Karpas-422 (cell line): ENCODE data around the gene KHDRBS2. TPM values are rescaled to one million over a fixed set of nuclear protein-coding genes. Genes with fewer than 3 reads are reported as not detected.
A peak's percentile ranks its signal among the peaks of the same experiment; 100 is the strongest.

Experiments used
- DNase-seq: peaks from one replicate; pipeline ENCODE4 v3.0.0-alpha.2; 2015
- H2AFZ ChIP-seq: fragments of 200-600 bp; sonication (generic); 2 replicates; pipeline ENCODE4 v1.6.1; 2014; ENCODE audit warnings: antibody characterized with exemption, low read length, mixed read lengths
- H3K27ac ChIP-seq: fragments of 200-600 bp; sonication (generic); 2 replicates; pipeline ENCODE4 v1.5.1; 2014; ENCODE audit warnings: mild to moderate bottlenecking, low read length, moderate library complexity
- H3K27me3 ChIP-seq: fragments of 200-600 bp; sonication (generic); 2 replicates; pipeline ENCODE4 v1.6.1; 2014; ENCODE audit warnings: low read length, mixed read lengths
- H3K36me3 ChIP-seq: fragments of 200-600 bp; sonication (generic); 2 replicates; pipeline ENCODE4 v1.6.1; 2014; ENCODE audit warnings: low read length, mixed read lengths; ENCODE audit not compliant: insufficient read depth
- H3K4me1 ChIP-seq: fragments of 200-600 bp; sonication (generic); 2 replicates; pipeline ENCODE4 v1.6.1; 2014; ENCODE audit warnings: mild to moderate bottlenecking, low read length, mixed read lengths
- H3K4me2 ChIP-seq: fragments of 200-600 bp; sonication (generic); 2 replicates; pipeline ENCODE4 v1.6.1; 2014; ENCODE audit warnings: low read length, low read depth, mild to moderate bottlenecking; ENCODE audit not compliant: poor library complexity, severe bottlenecking
- H3K4me3 ChIP-seq: fragments of 200-600 bp; sonication (generic); 2 replicates; pipeline ENCODE4 v1.5.1; 2014; ENCODE audit warnings: mild to moderate bottlenecking, antibody characterized with exemption, low read length, mixed read lengths
- H3K79me2 ChIP-seq: fragments of 200-600 bp; sonication (generic); 2 replicates; pipeline ENCODE4 v1.6.1; 2014; ENCODE audit warnings: mild to moderate bottlenecking, low read length, mixed read lengths
- H3K9ac ChIP-seq: fragments of 200-600 bp; sonication (generic); 2 replicates; pipeline ENCODE4 v1.6.0; 2014; ENCODE audit warnings: low read length
- H3K9me2 ChIP-seq: fragments of 200-600 bp; sonication (generic), shearing (Covaris generic); replicated peaks from 2 replicates; pipeline ENCODE4 v1.6.0; 2014; ENCODE audit warnings: mild to moderate bottlenecking, low read length, moderate library complexity; ENCODE audit not compliant: insufficient read depth
- H3K9me3 ChIP-seq: fragments of 300-700, 200-600 bp; sonication (generic); 2 replicates; pipeline ENCODE4 v1.6.1; 2014; ENCODE audit warnings: low read length, mixed read lengths
- H4K20me1 ChIP-seq: fragments of 200-600 bp; sonication (generic); 2 replicates; pipeline ENCODE4 v1.6.1; 2014; ENCODE audit warnings: mild to moderate bottlenecking, antibody characterized with exemption, low read length, low read depth; ENCODE audit not compliant: insufficient read depth
- total RNA-seq: library from RNA; depleted of rRNA; stranded (reverse); fragments of >200 nt; shearing (Covaris generic); gene quantifications from 2 replicates; pipeline ENCODE4 v1.2.3, GENCODE V29; 2014; ENCODE audit warnings: low replicate concordance

Gene KHDRBS2
- total RNA-seq, 1 experiment from 2014 or later = 40.1 TPM

- peaks cover 30% of the 10 kb centered on the region for H3K36me3 ChIP-seq
- no peaks in the 10 kb centered on the region for H3K9me2 ChIP-seq
- H3K27ac ChIP-seq = no peak overlapping the region
Observed at GRCh38 chr6:62167736-62168135, 118.3 kb downstream of the KHDRBS2 start.

DNA sequence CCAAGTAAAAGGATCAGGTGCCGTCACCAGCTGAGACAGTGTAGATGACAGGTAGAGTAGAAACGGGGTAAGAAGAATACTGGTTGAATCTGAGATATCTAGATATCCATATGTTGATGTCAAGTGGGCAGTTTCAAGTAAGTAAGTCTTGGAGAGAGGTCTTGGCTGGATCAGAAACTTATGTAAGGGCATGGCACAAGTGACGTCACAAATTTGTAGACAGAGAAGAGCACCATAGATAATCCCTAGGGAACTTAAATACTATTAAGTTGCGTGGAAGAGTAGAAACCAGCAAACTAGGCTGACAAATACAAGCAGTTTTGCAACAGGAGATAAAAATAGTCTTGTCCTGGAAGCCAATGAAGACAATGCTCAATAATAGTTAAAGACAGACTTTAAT, 123.2 kb downstream of the KHDRBS2 start:
- DNase-seq = no peak
- Histone ChIP-seq H3K9me3 (peaks cover 10% of the 10 kb centered on the region; the same call in 1 of the 2 replicates), H3K9me2 (no peaks in the 10 kb centered on the region), H4K20me1 (no peaks in the 10 kb centered on the region), H3K4me3 (no peak overlapping the region), H3K79me2 (peaks cover 71% of the 10 kb centered on the region), H3K36me3 (peaks cover 25% of the 10 kb centered on the region), H3K27me3 (no peaks in the 10 kb centered on the region), H2AFZ (no peak overlapping the region), H3K4me1 (no peaks in the 10 kb centered on the region), H3K27ac (no peak overlapping the region), H3K4me2 (no peak overlapping the region), H3K9ac (no peak overlapping the region)

More at GRCh38 chr6:62167736-62168135, 118.3 kb downstream of the KHDRBS2 start:
- peaks cover 6% of the 10 kb centered on the region; the same call in 1 of the 2 replicates for H3K9me3 ChIP-seq
- no peak for DNase-seq
- H3K4me1 ChIP-seq = no peaks in the 10 kb centered on the region
- H3K27me3 ChIP-seq = no peaks in the 10 kb centered on the region
- peaks cover 88% of the 10 kb centered on the region for H3K79me2 ChIP-seq
- no peak overlapping the region for H2AFZ ChIP-seq
- H4K20me1 ChIP-seq = no peaks in the 10 kb centered on the region
- H3K4me3 ChIP-seq = no peak overlapping the region
- no peak overlapping the region for H3K4me2 ChIP-seq
- no peak overlapping the region for H3K9ac ChIP-seq

GRCh38 chr6:62152796-62153195, 133.2 kb downstream of the KHDRBS2 start:
- Histone ChIP-seq H3K9ac (no peak overlapping the region), H3K9me3 (no peaks in the 10 kb centered on the region), H3K4me2 (peak overlapping the region; percentile 21), H3K27ac (peak overlapping the region; percentile 16; the same call in 1 of the 2 replicates), H3K79me2 (peaks cover 77% of the 10 kb centered on the region), H3K9me2 (no peaks in the 10 kb centered on the region), H2AFZ (no peak overlapping the region), H4K20me1 (no peaks in the 10 kb centered on the region), H3K4me1 (peaks cover 20% of the 10 kb centered on the region), H3K27me3 (no peaks in the 10 kb centered on the region), H3K4me3 (no peak overlapping the region), H3K36me3 (no peaks in the 10 kb centered on the region)
- no peak for DNase-seq

- DNase-seq = peak; percentile 81
Observed at GRCh38 chr6:62150048-62150663, 135.9 kb downstream of the KHDRBS2 start.

GRCh38 chr6:62146954-62147853, 138.8 kb downstream of the KHDRBS2 start:
- no peaks in the 10 kb centered on the region for H3K27me3 ChIP-seq
- H3K9ac ChIP-seq = no peak overlapping the region
- H4K20me1 ChIP-seq = no peaks in the 10 kb centered on the region
- no peak overlapping the region for H2AFZ ChIP-seq
- H3K4me2 ChIP-seq = no peak overlapping the region
- H3K4me1 ChIP-seq = peaks cover under 1% of the 10 kb centered on the region; the same call in 1 of the 2 replicates
- no peak overlapping the region for H3K4me3 ChIP-seq
- DNase-seq = no peak
- H3K27ac ChIP-seq = no peak overlapping the region
- peaks cover 77% of the 10 kb centered on the region for H3K79me2 ChIP-seq
- H3K9me2 ChIP-seq = no peaks in the 10 kb centered on the region
- H3K36me3 ChIP-seq = no peaks in the 10 kb centered on the region
- H3K9me3 ChIP-seq = no peaks in the 10 kb centered on the region

More at GRCh38 chr6:62150048-62150663, 135.9 kb downstream of the KHDRBS2 start:
- Histone ChIP-seq H4K20me1 (no peaks in the 10 kb centered on the region), H3K27me3 (no peaks in the 10 kb centered on the region), H3K4me3 (no peak overlapping the region), H3K27ac (no peak overlapping the region), H3K9ac (no peak overlapping the region), H3K4me2 (no peak overlapping the region), H3K79me2 (peaks cover 86% of the 10 kb centered on the region), H3K4me1 (peaks cover 20% of the 10 kb centered on the region), H3K9me2 (no peaks in the 10 kb centered on the region), H3K36me3 (no peaks in the 10 kb centered on the region), H2AFZ (no peak overlapping the region), H3K9me3 (no peaks in the 10 kb centered on the region)

DNA sequence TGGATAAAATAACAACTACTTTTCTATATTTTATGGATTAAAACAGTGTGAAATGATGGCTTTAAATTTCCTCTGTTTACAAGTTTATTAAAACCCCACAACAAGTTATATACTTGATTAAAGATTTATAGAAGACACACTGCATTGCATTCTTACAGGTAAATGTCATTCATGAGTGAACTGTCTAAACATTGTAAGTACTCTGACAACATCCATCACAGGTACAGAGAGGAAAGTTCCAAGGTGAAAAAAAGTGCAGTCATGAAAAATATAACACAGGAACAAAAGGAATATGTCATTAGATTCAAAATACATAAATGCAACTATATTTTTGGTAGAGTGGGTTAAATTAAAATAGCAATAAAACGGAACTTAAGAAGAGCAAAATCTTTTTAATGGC, 156.9 kb downstream of the KHDRBS2 start:
- H3K9ac ChIP-seq = no peak overlapping the region
- H3K79me2 ChIP-seq = peaks cover 75% of the 10 kb centered on the region
- H3K9me3 ChIP-seq = no peaks in the 10 kb centered on the region
- no peak overlapping the region for H3K4me3 ChIP-seq
- no peaks in the 10 kb centered on the region for H3K9me2 ChIP-seq
- no peak overlapping the region for H2AFZ ChIP-seq
- no peaks in the 10 kb centered on the region for H4K20me1 ChIP-seq
- no peaks in the 10 kb centered on the region for H3K4me1 ChIP-seq
- no peak overlapping the region for H3K4me2 ChIP-seq
- H3K27ac ChIP-seq = no peak overlapping the region
- DNase-seq = no peak
- no peaks in the 10 kb centered on the region for H3K27me3 ChIP-seq
- no peaks in the 10 kb centered on the region for H3K36me3 ChIP-seq

DNA sequence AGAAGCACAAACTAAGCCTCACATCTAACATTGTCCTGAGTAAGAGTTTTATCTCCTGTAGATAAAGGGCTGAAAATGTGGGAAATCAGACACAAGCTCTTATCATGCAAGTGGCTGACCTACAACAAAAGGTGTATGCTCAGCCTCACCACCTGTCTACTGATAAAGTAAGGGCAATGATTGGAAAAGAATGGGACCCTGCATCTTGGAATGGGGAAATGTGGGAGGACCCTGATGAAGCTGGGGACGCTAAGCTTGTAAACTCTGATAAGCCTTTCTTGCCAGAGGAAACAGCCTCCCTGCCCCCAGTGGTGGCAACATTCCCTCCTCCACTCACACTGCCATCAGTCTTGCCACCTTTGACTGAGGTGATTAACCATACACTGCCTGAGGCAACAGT, 166.6 kb downstream of the KHDRBS2 start:
- Histone ChIP-seq H4K20me1 (no peaks in the 10 kb centered on the region), H3K79me2 (peaks cover 47% of the 10 kb centered on the region), H3K4me1 (no peaks in the 10 kb centered on the region), H3K9ac (no peak overlapping the region), H3K27ac (no peak overlapping the region), H3K27me3 (no peaks in the 10 kb centered on the region), H3K9me3 (no peaks in the 10 kb centered on the region), H2AFZ (no peak overlapping the region), H3K36me3 (no peaks in the 10 kb centered on the region), H3K4me2 (no peak overlapping the region), H3K9me2 (no peaks in the 10 kb centered on the region), H3K4me3 (no peak overlapping the region)
- DNase-seq = no peak

DNA sequence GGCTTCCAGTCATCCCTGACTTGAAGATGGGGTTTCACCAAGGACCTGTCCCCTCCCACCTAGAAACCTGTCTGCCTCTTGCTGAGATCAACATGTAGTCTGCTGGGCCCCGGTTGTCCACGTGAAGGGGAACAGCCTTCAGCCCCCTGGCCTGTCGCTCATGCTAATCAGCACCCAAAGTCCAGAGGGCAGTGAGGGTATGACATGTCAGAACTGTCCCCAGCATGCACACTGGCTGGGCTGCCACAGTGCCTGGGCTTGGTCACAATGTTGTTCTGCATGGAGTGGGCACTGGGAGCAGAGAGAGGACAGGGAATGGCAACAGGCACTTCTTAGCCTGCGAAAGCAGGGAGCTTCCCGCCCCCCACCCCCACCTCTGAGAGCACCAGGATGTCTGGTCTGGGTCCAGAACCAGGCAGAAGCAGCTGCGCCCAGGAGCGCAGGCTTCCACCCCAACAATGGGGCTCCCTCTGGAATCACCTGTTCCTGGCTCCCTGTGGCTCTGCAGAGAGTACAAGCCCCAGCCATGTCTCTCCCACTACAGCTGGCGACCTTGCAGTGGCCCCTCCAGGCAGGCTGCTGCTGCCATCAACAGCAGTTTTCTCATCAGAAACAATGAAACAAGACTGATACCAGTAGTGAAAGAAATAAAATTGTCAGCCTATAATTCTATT, 182.7 kb downstream of the KHDRBS2 start:
- Histone ChIP-seq H2AFZ (no peak overlapping the region), H3K36me3 (no peaks in the 10 kb centered on the region), H3K4me3 (no peak overlapping the region), H3K9ac (no peak overlapping the region), H3K79me2 (peaks cover 44% of the 10 kb centered on the region), H3K27ac (no peak overlapping the region), H3K9me2 (no peaks in the 10 kb centered on the region), H3K4me2 (no peak overlapping the region), H3K27me3 (no peaks in the 10 kb centered on the region), H4K20me1 (no peaks in the 10 kb centered on the region), H3K9me3 (peaks cover 3% of the 10 kb centered on the region; the same call in 1 of the 2 replicates), H3K4me1 (no peaks in the 10 kb centered on the region)
- DNase-seq = no peak
